HCEC 1CT (cell line): ENCODE measurements around the gene HLA-DOB.
"Not testable (repeated sequence)": the region's sequence is repeated elsewhere in the genome, so short reads cannot be mapped to it uniquely, and the experiment has no call there.

Experiments
- DNase-seq: peaks from one replicate; pipeline ENCODE4 v3.0.0-alpha.2; 2017

The HLA-DOB gene

GRCh38 chr6:32807020-32807580 lies 9.7 kb downstream of the HLA-DOB start:
- no peak for DNase-seq

DNA sequence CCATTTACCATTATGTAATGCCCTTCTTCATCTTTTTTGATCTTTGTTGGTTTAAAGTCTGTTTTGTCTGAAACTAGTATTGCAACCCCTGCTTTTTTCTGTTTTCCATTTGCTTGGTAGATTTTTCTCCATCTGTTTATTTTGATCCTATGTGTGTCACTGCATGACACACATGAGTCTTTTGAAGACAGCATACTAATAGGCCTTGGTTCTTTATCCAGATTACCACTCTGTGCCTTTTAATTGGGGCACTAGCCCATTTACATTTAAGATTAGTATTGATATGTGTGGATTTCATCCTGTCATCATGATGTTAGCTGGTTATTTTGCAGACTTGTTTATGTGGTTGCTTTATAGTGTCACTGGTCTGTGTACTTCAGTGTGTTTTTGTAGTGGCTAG lies 11.4 kb downstream of the HLA-DOB start:
- not testable (repeated sequence) for DNase-seq

DNA sequence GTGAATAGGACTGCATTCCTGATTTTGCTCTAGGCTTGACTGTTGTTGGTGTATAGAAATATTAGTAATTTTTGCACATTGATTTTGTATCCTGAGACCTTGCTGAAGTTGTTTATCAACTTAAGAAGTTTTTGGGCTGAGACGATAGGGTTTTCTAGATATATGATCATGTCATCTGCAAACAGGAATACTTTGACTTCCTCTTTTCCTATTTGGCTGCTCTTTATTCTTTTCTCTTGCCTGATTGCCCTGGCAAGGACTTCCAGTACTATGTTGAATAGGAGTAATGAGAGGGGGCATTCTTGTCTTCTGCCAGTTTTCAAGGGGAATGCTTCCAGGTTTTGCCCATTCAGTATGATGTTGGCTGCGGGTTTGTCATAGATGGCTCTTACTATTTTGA lies 13.4 kb downstream of the HLA-DOB start:
- no peak for DNase-seq

GRCh38 chr6:32799740-32800139 lies 17.1 kb downstream of the HLA-DOB start:
- DNase-seq: no peak

DNA sequence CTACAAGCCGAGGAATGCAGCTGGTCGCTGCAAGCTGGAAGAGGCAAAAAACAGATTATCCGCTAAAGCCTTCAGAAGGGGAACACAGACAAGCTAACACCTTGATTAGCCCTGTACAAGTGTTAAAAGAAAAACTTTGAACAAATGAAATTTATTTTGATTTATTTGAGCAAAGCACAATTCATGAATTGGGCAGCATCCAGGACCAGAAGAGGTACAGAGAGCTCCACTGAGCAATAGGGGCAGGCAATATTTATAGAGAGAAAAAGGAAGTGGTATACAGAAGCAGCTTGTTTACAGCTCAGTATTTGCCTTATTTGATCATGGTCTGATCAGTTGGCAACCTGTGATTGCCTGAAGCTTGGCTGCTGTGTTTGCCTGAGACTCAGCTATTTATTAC lies 17.6 kb downstream of the HLA-DOB start:
- no peak for DNase-seq

- DNase-seq: peak; percentile 30
Observed at GRCh38 chr6:32796848-32797776, 19.7 kb downstream of the HLA-DOB start.

DNA sequence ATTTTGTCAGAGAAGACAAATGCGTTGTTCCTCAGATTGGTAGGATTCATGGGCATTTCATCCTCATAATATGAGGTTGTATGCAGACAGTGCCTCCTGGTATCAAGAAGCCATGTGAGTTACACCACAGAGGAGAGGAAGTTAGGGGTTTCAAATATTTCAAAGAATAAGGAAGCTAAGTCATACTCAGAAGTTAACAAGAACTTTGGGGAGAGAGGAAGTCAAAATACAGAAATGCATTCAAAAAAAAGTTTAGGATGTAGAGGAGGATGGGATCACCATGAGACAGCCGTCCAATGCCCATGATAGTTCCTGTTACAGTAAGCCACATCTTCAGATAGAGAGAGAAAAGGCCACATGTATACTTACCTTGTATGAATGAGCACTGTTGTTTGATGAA lies 22.3 kb downstream of the HLA-DOB start:
- DNase-seq: no peak

DNA sequence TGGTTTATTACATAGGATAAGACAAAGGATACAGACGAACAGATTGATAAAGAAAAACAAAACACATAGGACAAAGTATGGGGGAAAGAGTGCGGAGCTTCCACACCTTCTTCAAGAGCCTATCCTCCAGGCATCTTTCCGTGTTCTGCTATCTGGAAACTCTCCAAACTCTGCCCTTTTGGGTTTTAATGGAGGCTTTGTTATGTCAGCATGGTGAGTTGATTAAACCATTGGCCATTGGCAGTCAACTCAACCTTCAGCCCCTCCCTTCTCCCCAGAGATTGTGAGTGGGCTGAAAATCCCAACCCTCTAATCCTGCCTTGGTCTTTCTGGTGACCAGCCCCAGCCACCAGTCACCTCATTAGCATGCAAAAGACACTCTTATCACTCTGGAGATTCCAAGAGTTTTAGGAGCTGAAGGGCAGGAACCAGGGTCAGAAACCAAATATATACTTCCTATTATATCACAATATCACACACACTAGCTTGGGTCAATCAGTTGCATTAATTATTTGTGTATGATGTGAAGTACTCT lies 23.8 kb downstream of the HLA-DOB start:
- no peak for DNase-seq

DNA sequence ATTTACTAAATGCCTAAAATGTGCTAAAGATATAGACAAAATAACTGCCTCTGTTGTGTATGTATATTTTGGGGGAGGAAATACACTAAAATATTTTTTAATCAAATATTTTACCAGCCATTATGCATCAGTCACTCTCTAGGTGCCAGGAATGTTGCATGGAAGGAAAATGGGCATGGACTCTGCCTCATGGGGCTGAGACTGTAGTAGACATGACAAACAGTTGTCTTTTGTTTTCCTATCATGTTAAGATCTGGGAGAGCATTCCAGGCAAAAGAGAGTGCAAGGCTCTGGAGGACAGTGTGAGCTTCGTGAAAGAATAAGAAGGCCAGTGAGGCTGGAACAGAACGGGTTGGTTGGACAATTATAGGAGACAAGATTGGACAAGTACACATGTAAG lies 26.5 kb downstream of the HLA-DOB start:
- no peak for DNase-seq

DNA sequence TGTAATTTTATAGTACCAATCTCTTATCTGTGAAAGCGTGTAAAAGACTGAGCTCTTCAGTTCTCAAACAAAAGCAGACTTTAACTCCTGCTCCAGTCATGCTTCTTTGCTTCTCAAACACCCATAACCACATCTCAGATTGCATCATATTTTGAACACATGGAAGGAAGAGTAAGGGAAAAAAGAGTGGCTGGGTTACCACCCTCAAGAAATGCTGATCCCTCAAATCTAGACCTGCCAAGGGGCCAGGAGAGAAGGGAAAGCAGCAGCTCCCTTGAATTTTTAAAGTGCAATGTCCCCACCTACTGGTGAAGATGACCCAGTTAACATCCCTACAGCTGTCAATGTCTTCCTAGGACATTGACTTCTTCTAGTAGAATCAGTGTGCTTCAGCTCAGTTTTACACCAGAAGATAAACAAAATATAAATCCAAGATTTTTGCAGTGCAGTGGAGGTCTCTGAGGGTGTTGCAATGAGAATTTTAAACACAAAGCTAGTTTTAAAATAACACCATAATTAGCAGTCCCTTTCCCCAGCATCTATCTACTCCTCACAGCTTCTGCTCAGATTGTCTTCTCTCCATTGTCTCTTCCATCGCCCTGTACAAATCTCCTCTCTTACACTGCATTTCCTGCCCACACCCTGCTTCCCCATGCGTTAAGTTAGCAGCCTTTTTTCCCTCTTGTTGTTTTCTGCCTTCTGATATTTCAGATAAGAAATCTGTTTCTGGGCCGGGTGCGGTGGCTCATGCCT lies 30.8 kb downstream of the HLA-DOB start:
- DNase-seq: peak; percentile 57

DNA sequence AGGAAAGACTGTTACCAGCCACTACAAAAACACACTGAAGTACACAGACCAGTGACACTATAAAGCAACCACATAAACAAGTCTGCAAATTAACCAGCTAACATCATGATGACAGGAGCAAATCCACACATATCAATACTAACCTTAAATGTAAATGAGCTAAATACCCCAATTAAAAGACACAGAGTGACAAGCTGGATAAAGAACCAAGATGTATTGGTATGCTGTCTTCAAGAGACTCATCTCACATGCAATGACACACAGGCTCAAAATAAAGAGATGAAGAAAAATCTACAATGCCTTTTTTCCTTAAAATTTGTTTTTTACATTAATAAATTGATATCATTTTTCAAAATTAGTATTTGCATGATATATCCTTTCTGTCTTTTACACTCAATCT lies 33.9 kb downstream of the HLA-DOB start:
- not testable (repeated sequence) for DNase-seq

GRCh38 chr6:32779036-32779435 lies 37.8 kb downstream of the HLA-DOB start:
- no peak for DNase-seq

GRCh38 chr6:32775071-32775470 lies 41.7 kb downstream of the HLA-DOB start:
- no peak for DNase-seq

DNA sequence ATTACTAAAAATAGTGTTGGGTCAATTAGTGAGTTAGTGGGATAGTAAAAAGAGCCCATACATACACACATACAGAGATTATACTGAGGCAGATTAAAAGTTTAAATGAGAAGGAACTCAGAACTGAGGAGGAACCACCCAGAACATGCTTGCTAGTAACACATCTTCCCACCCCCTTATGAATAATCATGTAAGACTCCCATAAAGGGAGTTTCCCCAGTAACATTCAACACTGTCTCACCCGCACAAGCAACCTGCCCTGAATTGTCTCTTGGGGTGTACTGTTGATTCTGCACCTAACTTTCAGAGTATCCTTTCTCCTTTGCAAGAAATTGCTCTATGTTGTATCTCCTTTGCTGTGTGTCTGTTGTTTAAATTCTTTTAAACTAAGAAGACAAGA lies 42.4 kb downstream of the HLA-DOB start:
- DNase-seq: no peak

GRCh38 chr6:32772656-32773055 lies 44.1 kb downstream of the HLA-DOB start:
- no peak for DNase-seq

DNA sequence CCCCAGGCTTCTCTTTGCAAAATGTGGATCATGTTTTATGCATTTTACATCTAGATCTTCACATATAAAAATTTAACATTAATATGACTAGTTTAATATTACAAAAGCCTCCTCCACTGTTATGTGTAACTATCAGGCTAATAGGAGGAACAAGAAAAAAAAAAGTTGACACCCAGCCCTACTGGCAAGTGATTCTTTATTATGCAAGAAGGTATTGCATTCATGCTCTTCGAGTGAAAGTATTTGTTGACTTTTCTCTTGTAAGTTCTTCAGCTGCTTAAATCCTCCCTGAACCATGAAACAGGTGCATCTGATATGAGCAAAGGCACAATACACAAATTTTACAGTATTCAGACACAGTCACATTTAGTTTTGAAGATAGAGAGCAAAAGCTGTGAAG lies 52.8 kb downstream of the HLA-DOB start:
- no peak for DNase-seq

GRCh38 chr6:32763421-32763820 lies 53.4 kb downstream of the HLA-DOB start, which contains the start of gene HLA-DQB2:
Gene HLA-DQB2 (minus strand): TSS chr6:32763532. CDS start chr6:32763470, 62 bp downstream.
- DNase-seq: no peak
